Mammary epithelial cell (primary cell): ENCODE measurements around the gene STK32B.

Experiments used
- CTCF ChIP-seq, 2 donors: IDR thresholded peaks in 1 of 2; conservative IDR thresholded peaks in 1 of 2; 2 replicates each; pipeline ENCODE4 v1.5.1; 2011 to 2012; ENCODE audit warnings: inconsistent platforms in 2 of 2, low read length in 2 of 2, mild to moderate bottlenecking in 2 of 2, control low read depth in 1 of 2, low read depth in 1 of 2; ENCODE audit not compliant: insufficient read depth in 1 of 2; ENCODE audit errors: extremely low read depth in 1 of 2
- EZH2 ChIP-seq: IDR thresholded peaks from 2 replicates; pipeline ENCODE4 v1.6.1; 2012; ENCODE audit warnings: low read length, inconsistent platforms, borderline replicate concordance

GRCh38 chr4:5039800-5040199, 11.5 kb upstream of the STK32B start:
- TF ChIP-seq CTCF (conservative IDR thresholded peaks at IDR 0.05 in 1 of 2, IDR thresholded peaks at IDR 0.05 in 1 of 2; ENCODE audit: extremely low read depth in 1 of 2, insufficient read depth in 1 of 2, low read depth in 1 of 2, low read length in 2 of 2), result no peak
- no peak for TF ChIP-seq EZH2
